Sigmoid colon (tissue), 7 donors: ENCODE measurements around the gene ACTBL2. TPM values are rescaled to one million over a fixed set of nuclear protein-coding genes. Genes with fewer than 3 reads are reported as not detected.
A peak's percentile ranks its signal among the peaks of the same experiment; 100 is the strongest.

Experiments used
- DNase-seq: peaks from one replicate; pipeline ENCODE4 v3.0.0-alpha.2; 2019
- H3K27ac ChIP-seq, 4 donors: fragments of 200-600 bp; sonication (generic); one replicate each; pipeline ENCODE4 v1.5.1; 2016 to 2019; ENCODE audit warnings: mild to moderate bottlenecking in 1 of 4
- H3K27me3 ChIP-seq, 3 donors: fragments of 200-600 bp; sonication (generic); one replicate each; pipeline ENCODE4 v1.5.1; 2019; ENCODE audit warnings: mild to moderate bottlenecking in 1 of 3
- H3K36me3 ChIP-seq, 4 donors: fragments of 200-600 bp; sonication (generic); one replicate each; pipeline ENCODE4 v1.5.1; 2016 to 2019
- H3K4me1 ChIP-seq, 4 donors: fragments of 200-600 bp; sonication (generic); one replicate each; pipeline ENCODE4 v1.5.1; 2017 to 2019
- H3K4me3 ChIP-seq, 4 donors: fragments of 200-600 bp; sonication (generic); one replicate each; pipeline ENCODE4 v1.5.1; 2017 to 2019; ENCODE audit warnings: mild to moderate bottlenecking in 2 of 4, moderate library complexity in 1 of 4
- H3K9me3 ChIP-seq, 4 donors: fragments of 200-600 bp in 3 of 4; sonication (generic) in 3 of 4; one replicate each; pipeline versions ENCODE4 v1.5.1 to v1.6.1; 2013 to 2019
- CTCF ChIP-seq, 4 experiments: fragments of 450-650 bp in 3 of 4; fragments of 200-600 bp in 1 of 4; IDR thresholded peaks; one replicate each; pipeline ENCODE4 v1.5.1; 2016 to 2019; ENCODE audit warnings: antibody characterized with exemption in 4 of 4, mild to moderate bottlenecking in 3 of 4, moderate library complexity in 2 of 4
- EP300 ChIP-seq, 4 donors: sonication (generic); formaldehyde crosslinking; IDR thresholded peaks; one replicate each; pipeline ENCODE4 v1.6.1; 2017; ENCODE audit warnings: antibody characterized with exemption in 4 of 4
- POLR2A ChIP-seq, 2 donors: fragments of 450-650 bp; IDR thresholded peaks; one replicate each; pipeline ENCODE4 v1.6.1; 2016; ENCODE audit warnings: antibody characterized with exemption in 2 of 2, mild to moderate bottlenecking in 2 of 2, moderate library complexity in 2 of 2
- POLR2AphosphoS5 ChIP-seq, 4 donors: sonication (generic); formaldehyde crosslinking; IDR thresholded peaks; one replicate each; pipeline ENCODE4 v1.6.1; 2017; ENCODE audit warnings: antibody characterized with exemption in 4 of 4
- WGBS, 2 donors: extraction: QIAGEN DNeasy Blood & Tissue Kit; methylation state at CpG; one replicate each; pipeline ENCODE4 v1.1.7; 2013; 5-methylcytosine and 5-hydroxymethylcytosine counted together
- intact Hi-C: fragments of 100-400 bp; cut with DNase I; formaldehyde crosslinking; loops from one replicate; pipeline ENCODE4 v1.15.1; 2023
- polyA plus RNA-seq, 3 donors: library from polyadenylated mRNA; stranded (reverse); fragments of 200-250 nt; gene quantifications; one replicate each; pipeline ENCODE4 v1.2.3, GENCODE V29; 2013
- total RNA-seq, 4 donors: library from RNA; depleted of rRNA; stranded (reverse); fragments of >200 nt; gene quantifications; one replicate each; pipeline ENCODE4 v1.1.0, GENCODE V29; 2016
- donor health status: healthy with polysubstance abuse.
- donor health status: Bipolar disorder and iron deficiency.
- donor health status: healthy.

Gene ACTBL2
- total and polyA plus RNA-seq, 7 donors = not detected

- intact Hi-C loops = no loop called here
- TF ChIP-seq POLR2A (IDR thresholded peaks at IDR 0.05) (no peak), EP300 (IDR thresholded peaks at IDR 0.05) (no peak), CTCF (IDR thresholded peaks at IDR 0.05) (no peak)
- DNase-seq = no peak
- Histone ChIP-seq H3K27ac (no peak overlapping the region), H3K9me3 (no peaks in the 10 kb centered on the region), H3K27me3 (no peaks in the 10 kb centered on the region), H3K36me3 (no peaks in the 10 kb centered on the region), H3K4me1 (no peaks in the 10 kb centered on the region), H3K4me3 (no peak overlapping the region)
- WGBS, 2 donors = 52 to 73% methylated on average over 5 of the region's 5 CpGs
These were observed 37.5 kb downstream of the ACTBL2 start for GRCh38 chr5:57445006-57445704.

GRCh38 chr5:57442080-57442839 is 40.4 kb downstream of the ACTBL2 start:
- Histone ChIP-seq H3K9me3 (no peaks in the 10 kb centered on the region), H3K27ac (no peak overlapping the region), H3K27me3 (no peaks in the 10 kb centered on the region), H3K36me3 (no peaks in the 10 kb centered on the region), H3K4me1 (no peaks in the 10 kb centered on the region), H3K4me3 (no peak overlapping the region)
- TF ChIP-seq EP300 (IDR thresholded peaks at IDR 0.05) = no peak
- TF ChIP-seq POLR2A (IDR thresholded peaks at IDR 0.05) = no peak
- no peak for TF ChIP-seq CTCF (IDR thresholded peaks at IDR 0.05)
- peak in 1 of 4 donors; percentile 33 for TF ChIP-seq POLR2AphosphoS5 (IDR thresholded peaks at IDR 0.05)
- WGBS, 2 donors = 76 to 81% methylated on average over 4 of the region's 4 CpGs
- peak; percentile 79 for DNase-seq
- intact Hi-C loops = no loop called here

GRCh38 chr5:57441557-57441956 is 41.1 kb downstream of the ACTBL2 start:
- no peak overlapping the region for H3K27ac ChIP-seq
- no peaks in the 10 kb centered on the region for H3K4me1 ChIP-seq
- TF ChIP-seq CTCF (IDR thresholded peaks at IDR 0.05) = no peak
- TF ChIP-seq EP300 (IDR thresholded peaks at IDR 0.05) = no peak
- TF ChIP-seq POLR2AphosphoS5 (IDR thresholded peaks at IDR 0.05) = no peak
- TF ChIP-seq POLR2A (IDR thresholded peaks at IDR 0.05) = no peak
- 32 to 65% methylated on average over 2 of the region's 2 CpGs for WGBS, 2 donors
- H3K4me3 ChIP-seq = no peak overlapping the region
- H3K9me3 ChIP-seq = no peaks in the 10 kb centered on the region
- no peaks in the 10 kb centered on the region for H3K36me3 ChIP-seq
- intact Hi-C loops = no loop called here
- no peaks in the 10 kb centered on the region for H3K27me3 ChIP-seq
- no peak for DNase-seq

- no peaks in the 10 kb centered on the region for H3K27me3 ChIP-seq
- intact Hi-C loops = no loop called here
- WGBS, 2 donors = 63 to 76% methylated on average over 2 of the region's 2 CpGs
- no peaks in the 10 kb centered on the region for H3K36me3 ChIP-seq
- no peak overlapping the region for H3K4me3 ChIP-seq
- no peak overlapping the region for H3K27ac ChIP-seq
- DNase-seq = no peak
- no peak for TF ChIP-seq POLR2A (IDR thresholded peaks at IDR 0.05)
- TF ChIP-seq EP300 (IDR thresholded peaks at IDR 0.05) = no peak
- TF ChIP-seq POLR2AphosphoS5 (IDR thresholded peaks at IDR 0.05) = no peak
- no peak for TF ChIP-seq CTCF (IDR thresholded peaks at IDR 0.05)
- no peaks in the 10 kb centered on the region for H3K9me3 ChIP-seq
- H3K4me1 ChIP-seq = no peaks in the 10 kb centered on the region
These were observed 43.0 kb downstream of the ACTBL2 start for GRCh38 chr5:57439601-57440000.
